Sciatic nerve (tissue), 2 donors: Measurements from ENCODE around the gene ARPC4. TPM values are rescaled to one million over a fixed set of nuclear protein-coding genes. Genes with fewer than 3 reads are reported as not detected.

Experiments used
- ATAC-seq: fragments of 200-7000 bp; cut with Tn5 transposase; one replicate; pipeline ENCODE4 v1.9.1; 2020; ENCODE audit warnings: mild to moderate bottlenecking, moderate library complexity
- DNase-seq: peaks from one replicate; pipeline ENCODE4 v3.0.0-alpha.2; 2020; ENCODE audit warnings: low spot score
- intact Hi-C: fragments of 100-400 bp; cut with DNase I; formaldehyde crosslinking; loops from one replicate; pipeline ENCODE4 v1.14.2; 2022
- total RNA-seq: library from RNA; stranded (reverse); fragmentation: NEBNext Ultra II Directional; extraction: Animal tissue kit (Norgen Biotek cat#: 25700); gene quantifications from one replicate; pipeline ENCODE4 v1.2.1, GENCODE V29; 2021
- donor health status: DM: no; HTN: no; CAD: no.
- donor health status: DM: no; HTN: no; CAD: no.

ARPC4 gene
- total RNA-seq = 117 TPM

- peak; percentile 97 for ATAC-seq
- intact Hi-C loops = no loop called here
- DNase-seq = peak; percentile 95
Observed at GRCh38 chr3:9792405-9793160, at the start of gene ARPC4, which contains the start of gene TADA3. TSS of gene ARPC4 (plus strand) at chr3:9793082. CDS start at chr3:9793122, 40 bp downstream. TSS of gene TADA3 (minus strand) at chr3:9792473. CDS start at chr3:9791466, 1,007 bp downstream.

GRCh38 chr3:9743548-9743947 is 49.3 kb upstream of the ARPC4 start:
- intact Hi-C loops = no loop called here

GRCh38 chr3:9744162-9744561 is 48.7 kb upstream of the ARPC4 start:
- intact Hi-C loops = no loop called here
- ATAC-seq (no peak), DNase-seq (no peak)

More at GRCh38 chr3:9743548-9743947, 49.3 kb upstream of the ARPC4 start:
- DNase-seq (no peak), ATAC-seq (no peak)

- ATAC-seq (no peak), DNase-seq (no peak)
- intact Hi-C loops = no loop called here
Observed at GRCh38 chr3:9745521-9745920, 47.4 kb upstream of the ARPC4 start.

- intact Hi-C loops = no loop called here
- ATAC-seq (no peak), DNase-seq (no peak)
Observed at GRCh38 chr3:9746330-9746729, 46.6 kb upstream of the ARPC4 start.

- intact Hi-C loops = no loop called here
- ATAC-seq = no peak
Observed at GRCh38 chr3:9747267-9747666, 45.6 kb upstream of the ARPC4 start.

GRCh38 chr3:9748031-9748430 is 44.9 kb upstream of the ARPC4 start:
- intact Hi-C loops = no loop called here
- ATAC-seq (no peak), DNase-seq (no peak)

More at GRCh38 chr3:9747267-9747666, 45.6 kb upstream of the ARPC4 start:
- DNase-seq = no peak

GRCh38 chr3:9749296-9749644 is 43.6 kb upstream of the ARPC4 start:
- DNase-seq (no peak), ATAC-seq (no peak)
- intact Hi-C loops = no loop called here

GRCh38 chr3:9749645-9750555 is 43.0 kb upstream of the ARPC4 start, which contains the start of gene OGG1:
TSS of gene OGG1 (plus strand) at chr3:9749952. CDS start at chr3:9750287, 335 bp downstream.
- intact Hi-C loops = no loop called here
- ATAC-seq (peak; percentile 98), DNase-seq (peak; percentile 99)

- ATAC-seq (no peak), DNase-seq (no peak)
- intact Hi-C loops = no loop called here
Observed at GRCh38 chr3:9750556-9751411, 42.1 kb upstream of the ARPC4 start.

- DNase-seq = no peak
- ATAC-seq = no peak
- intact Hi-C loops = no loop called here
Observed at GRCh38 chr3:9754678-9755077, 38.2 kb upstream of the ARPC4 start.

GRCh38 chr3:9757427-9757826 is 35.5 kb upstream of the ARPC4 start:
- ATAC-seq (no peak), DNase-seq (no peak)
- intact Hi-C loops = no loop called here

GRCh38 chr3:9760779-9761505 is 31.9 kb upstream of the ARPC4 start:
- intact Hi-C loops = no loop called here
- DNase-seq (no peak), ATAC-seq (no peak)

- DNase-seq = no peak
- ATAC-seq = no peak
- intact Hi-C loops = no loop called here
Observed at GRCh38 chr3:9761919-9762318, 31.0 kb upstream of the ARPC4 start.

GRCh38 chr3:9762871-9763270 is 30.0 kb upstream of the ARPC4 start:
- no peak for DNase-seq
- no peak for ATAC-seq
- intact Hi-C loops = no loop called here

GRCh38 chr3:9765865-9766264 is 27.0 kb upstream of the ARPC4 start:
- intact Hi-C loops = no loop called here
- DNase-seq (no peak), ATAC-seq (no peak)

GRCh38 chr3:9767418-9767817 is 25.5 kb upstream of the ARPC4 start:
- ATAC-seq (no peak), DNase-seq (no peak)
- intact Hi-C loops = no loop called here

GRCh38 chr3:9768141-9768775 is 24.6 kb upstream of the ARPC4 start:
- no peak for DNase-seq
- intact Hi-C loops = no loop called here
- ATAC-seq = no peak
